HepG2 (cell line): ENCODE results near the gene CGNL1. TPM values are rescaled to one million over a fixed set of nuclear protein-coding genes. Genes with fewer than 3 reads are reported as not detected.

Experiments used
- FLYWCH1 ChIP-seq: sonication (generic); formaldehyde crosslinking; IDR thresholded peaks from 2 replicates; pipeline ENCODE4 v1.8.1; 2023; ENCODE audit warnings: mild to moderate bottlenecking, missing genetic modification reagents
- MIER2 ChIP-seq: IDR thresholded peaks from 2 replicates; pipeline ENCODE4 v1.6.1; 2016; ENCODE audit warnings: missing biosample characterization, missing genetic modification reagents
- NCOA2 ChIP-seq: sonication (generic); formaldehyde crosslinking; IDR thresholded peaks from 2 replicates; pipeline ENCODE4 v1.8.0; 2022; ENCODE audit warnings: inconsistent platforms
- SMAD1 ChIP-seq: sonication (generic); formaldehyde crosslinking; IDR thresholded peaks from 2 replicates; pipeline ENCODE4 v1.4.0; 2020; ENCODE audit warnings: missing genetic modification reagents, low read depth, mild to moderate bottlenecking, borderline replicate concordance
- SRSF1 ChIP-seq: fragments of 200-400 bp; formaldehyde crosslinking; optimal IDR thresholded peaks from 2 replicates; pipeline ENCODE3; 2017; ENCODE audit warnings: mild to moderate bottlenecking, low read depth, low read length, moderate library complexity
- TCF7L2 ChIP-seq: IDR thresholded peaks from 2 replicates; pipeline ENCODE4 v1.6.1; 2011; ENCODE audit warnings: mild to moderate bottlenecking, low read depth, low read length, moderate library complexity
- TEAD3 ChIP-seq: optimal IDR thresholded peaks from 2 replicates; pipeline ENCODE3; 2016; ENCODE audit warnings: borderline replicate concordance
- ZHX2 ChIP-seq, 2 experiments: sonication (generic) in 1 of 2; formaldehyde crosslinking in 1 of 2; IDR thresholded peaks; 2 replicates each; pipeline versions ENCODE4 v1.6.1 to v1.9.0; 2014 to 2022; ENCODE audit warnings: antibody characterized with exemption in 1 of 2, borderline replicate concordance in 1 of 2, inconsistent platforms in 1 of 2, low read depth in 1 of 2, missing genetic modification reagents in 1 of 2
- ZNF224 ChIP-seq: sonication (generic); formaldehyde crosslinking; IDR thresholded peaks from 2 replicates; pipeline ENCODE4 v1.5.0; 2020; ENCODE audit warnings: mild to moderate bottlenecking, missing genetic modification reagents
- ZNF260 ChIP-seq: sonication (generic); formaldehyde crosslinking; IDR thresholded peaks from 2 replicates; pipeline ENCODE4 v1.4.0; 2020; ENCODE audit warnings: missing genetic modification reagents, low read depth, mild to moderate bottlenecking, borderline replicate concordance
- ZNF496 ChIP-seq: sonication (generic); formaldehyde crosslinking; IDR thresholded peaks from 2 replicates; pipeline ENCODE4 v1.8.1; 2023; ENCODE audit warnings: mild to moderate bottlenecking, moderate library complexity, missing genetic modification reagents; ENCODE audit not compliant: insufficient replicate concordance
- ZNF605 ChIP-seq: sonication (generic); formaldehyde crosslinking; IDR thresholded peaks from 2 replicates; pipeline ENCODE4 v1.8.0; 2022; ENCODE audit warnings: mild to moderate bottlenecking, missing genetic modification reagents
- polyA plus RNA-seq, 8 experiments: library from polyadenylated mRNA; depleted of rRNA in 3 of 8; stranded (reverse) in 7 of 8; unstranded in 1 of 8; fragments of >200 nt; fragmentation: Illumina TruSeq in 4 of 8; extraction: Trizol in 4 of 8; gene quantifications; 2 replicates each; pipeline versions ENCODE4 v1.2.1 to v1.2.3, GENCODE V29; 2011 to 2016; ENCODE audit warnings: low read depth in 4 of 8, missing spikeins in 1 of 8, mixed read lengths in 1 of 8; ENCODE audit not compliant: insufficient read depth in 1 of 8
- total RNA-seq, 5 experiments: library from RNA; depleted of rRNA; stranded (reverse); fragments of >200 nt; fragmentation: Illumina TruSeq; extraction: Trizol; gene quantifications; 2 replicates each; pipeline ENCODE4 v1.2.3, GENCODE V29; 2016; ENCODE audit warnings: low read depth in 1 of 5
- TF ChIP-seq, protein P1 (sequence below): sonication (generic); formaldehyde crosslinking; IDR thresholded peaks from 2 replicates; pipeline ENCODE4 v1.9.0; 2021; ENCODE audit warnings: missing genetic modification reagents, borderline replicate concordance
- TF ChIP-seq, protein P2 (sequence below): sonication (generic); formaldehyde crosslinking; IDR thresholded peaks from 2 replicates; pipeline ENCODE4 v1.5.1; 2020; ENCODE audit warnings: mild to moderate bottlenecking, missing genetic modification reagents, borderline replicate concordance

Gene CGNL1
- total and polyA plus RNA-seq, 2 of the 13 experiments (the other 11 are each of a cell fraction or from before 2014, with no cell fraction given) = 5.6 to 15.6 TPM

- TF ChIP-seq ZHX2 (IDR thresholded peaks at IDR 0.05; ENCODE audit: low read depth) = no peak
- no peak for TF ChIP-seq ZHX2 (CRISPR knock-in tag; IDR thresholded peaks at IDR 0.05; ENCODE audit: borderline replicate concordance)
- TF ChIP-seq SMAD1 = no peak
- TF ChIP-seq, protein P1, sequence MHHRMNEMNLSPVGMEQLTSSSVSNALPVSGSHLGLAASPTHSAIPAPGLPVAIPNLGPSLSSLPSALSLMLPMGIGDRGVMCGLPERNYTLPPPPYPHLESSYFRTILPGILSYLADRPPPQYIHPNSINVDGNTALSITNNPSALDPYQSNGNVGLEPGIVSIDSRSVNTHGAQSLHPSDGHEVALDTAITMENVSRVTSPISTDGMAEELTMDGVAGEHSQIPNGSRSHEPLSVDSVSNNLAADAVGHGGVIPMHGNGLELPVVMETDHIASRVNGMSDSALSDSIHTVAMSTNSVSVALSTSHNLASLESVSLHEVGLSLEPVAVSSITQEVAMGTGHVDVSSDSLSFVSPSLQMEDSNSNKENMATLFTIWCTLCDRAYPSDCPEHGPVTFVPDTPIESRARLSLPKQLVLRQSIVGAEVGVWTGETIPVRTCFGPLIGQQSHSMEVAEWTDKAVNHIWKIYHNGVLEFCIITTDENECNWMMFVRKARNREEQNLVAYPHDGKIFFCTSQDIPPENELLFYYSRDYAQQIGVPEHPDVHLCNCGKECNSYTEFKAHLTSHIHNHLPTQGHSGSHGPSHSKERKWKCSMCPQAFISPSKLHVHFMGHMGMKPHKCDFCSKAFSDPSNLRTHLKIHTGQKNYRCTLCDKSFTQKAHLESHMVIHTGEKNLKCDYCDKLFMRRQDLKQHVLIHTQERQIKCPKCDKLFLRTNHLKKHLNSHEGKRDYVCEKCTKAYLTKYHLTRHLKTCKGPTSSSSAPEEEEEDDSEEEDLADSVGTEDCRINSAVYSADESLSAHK (CRISPR knock-in tag) = no peak
- TF ChIP-seq ZNF496 (CRISPR knock-in tag) = no peak
- no peak for TF ChIP-seq ZNF260
- TF ChIP-seq SRSF1 = peak; percentile 34
- TF ChIP-seq MIER2 (CRISPR knock-in tag) = no peak
- no peak; the same call in 1 of the 2 replicates for TF ChIP-seq NCOA2
- no peak for TF ChIP-seq TCF7L2
- TF ChIP-seq ZNF224 (CRISPR knock-in tag) = no peak
- TF ChIP-seq, protein P2, sequence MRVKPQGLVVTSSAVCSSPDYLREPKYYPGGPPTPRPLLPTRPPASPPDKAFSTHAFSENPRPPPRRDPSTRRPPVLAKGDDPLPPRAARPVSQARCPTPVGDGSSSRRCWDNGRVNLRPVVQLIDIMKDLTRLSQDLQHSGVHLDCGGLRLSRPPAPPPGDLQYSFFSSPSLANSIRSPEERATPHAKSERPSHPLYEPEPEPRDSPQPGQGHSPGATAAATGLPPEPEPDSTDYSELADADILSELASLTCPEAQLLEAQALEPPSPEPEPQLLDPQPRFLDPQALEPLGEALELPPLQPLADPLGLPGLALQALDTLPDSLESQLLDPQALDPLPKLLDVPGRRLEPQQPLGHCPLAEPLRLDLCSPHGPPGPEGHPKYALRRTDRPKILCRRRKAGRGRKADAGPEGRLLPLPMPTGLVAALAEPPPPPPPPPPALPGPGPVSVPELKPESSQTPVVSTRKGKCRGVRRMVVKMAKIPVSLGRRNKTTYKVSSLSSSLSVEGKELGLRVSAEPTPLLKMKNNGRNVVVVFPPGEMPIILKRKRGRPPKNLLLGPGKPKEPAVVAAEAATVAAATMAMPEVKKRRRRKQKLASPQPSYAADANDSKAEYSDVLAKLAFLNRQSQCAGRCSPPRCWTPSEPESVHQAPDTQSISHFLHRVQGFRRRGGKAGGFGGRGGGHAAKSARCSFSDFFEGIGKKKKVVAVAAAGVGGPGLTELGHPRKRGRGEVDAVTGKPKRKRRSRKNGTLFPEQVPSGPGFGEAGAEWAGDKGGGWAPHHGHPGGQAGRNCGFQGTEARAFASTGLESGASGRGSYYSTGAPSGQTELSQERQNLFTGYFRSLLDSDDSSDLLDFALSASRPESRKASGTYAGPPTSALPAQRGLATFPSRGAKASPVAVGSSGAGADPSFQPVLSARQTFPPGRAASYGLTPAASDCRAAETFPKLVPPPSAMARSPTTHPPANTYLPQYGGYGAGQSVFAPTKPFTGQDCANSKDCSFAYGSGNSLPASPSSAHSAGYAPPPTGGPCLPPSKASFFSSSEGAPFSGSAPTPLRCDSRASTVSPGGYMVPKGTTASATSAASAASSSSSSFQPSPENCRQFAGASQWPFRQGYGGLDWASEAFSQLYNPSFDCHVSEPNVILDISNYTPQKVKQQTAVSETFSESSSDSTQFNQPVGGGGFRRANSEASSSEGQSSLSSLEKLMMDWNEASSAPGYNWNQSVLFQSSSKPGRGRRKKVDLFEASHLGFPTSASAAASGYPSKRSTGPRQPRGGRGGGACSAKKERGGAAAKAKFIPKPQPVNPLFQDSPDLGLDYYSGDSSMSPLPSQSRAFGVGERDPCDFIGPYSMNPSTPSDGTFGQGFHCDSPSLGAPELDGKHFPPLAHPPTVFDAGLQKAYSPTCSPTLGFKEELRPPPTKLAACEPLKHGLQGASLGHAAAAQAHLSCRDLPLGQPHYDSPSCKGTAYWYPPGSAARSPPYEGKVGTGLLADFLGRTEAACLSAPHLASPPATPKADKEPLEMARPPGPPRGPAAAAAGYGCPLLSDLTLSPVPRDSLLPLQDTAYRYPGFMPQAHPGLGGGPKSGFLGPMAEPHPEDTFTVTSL (CRISPR knock-in tag) = no peak
- no peak for TF ChIP-seq FLYWCH1 (CRISPR knock-in tag)
- TF ChIP-seq ZNF605 (CRISPR knock-in tag) = no peak
- no peak for TF ChIP-seq TEAD3 (CRISPR knock-in tag)
Observed at GRCh38 chr15:57376696-57377477, 582 bp downstream of the CGNL1 start (continued).
